HUES48 (cell line): ENCODE results near the gene PFDN4.

Experiments used
- H3K27ac ChIP-seq: one replicate; pipeline ENCODE4 v1.7.0; 2013; ENCODE audit warnings: low read depth, low read length, inconsistent platforms
- H3K27me3 ChIP-seq: 2 replicates; pipeline ENCODE4 v1.6.1; 2013; ENCODE audit warnings: mild to moderate bottlenecking, low read length; ENCODE audit not compliant: control insufficient read depth, insufficient read depth
- H3K36me3 ChIP-seq: 2 replicates; pipeline ENCODE4 v1.6.1; 2013; ENCODE audit warnings: low read length; ENCODE audit not compliant: control insufficient read depth, insufficient read depth
- H3K4me1 ChIP-seq: 2 replicates; pipeline ENCODE4 v1.6.1; 2013; ENCODE audit warnings: mild to moderate bottlenecking, low read length; ENCODE audit not compliant: control insufficient read depth, insufficient read depth
- H3K4me3 ChIP-seq: 2 replicates; pipeline ENCODE4 v1.5.1; 2013; ENCODE audit warnings: mild to moderate bottlenecking, low read depth, low read length
- H3K9ac ChIP-seq: 2 replicates; pipeline ENCODE4 v1.6.1; 2013; ENCODE audit warnings: mild to moderate bottlenecking, low read depth, low read length, moderate library complexity
- H3K9me3 ChIP-seq: 2 replicates; pipeline ENCODE4 v1.6.1; 2013; ENCODE audit warnings: low read length; ENCODE audit not compliant: control insufficient read depth, insufficient read depth

PFDN4 gene

DNA sequence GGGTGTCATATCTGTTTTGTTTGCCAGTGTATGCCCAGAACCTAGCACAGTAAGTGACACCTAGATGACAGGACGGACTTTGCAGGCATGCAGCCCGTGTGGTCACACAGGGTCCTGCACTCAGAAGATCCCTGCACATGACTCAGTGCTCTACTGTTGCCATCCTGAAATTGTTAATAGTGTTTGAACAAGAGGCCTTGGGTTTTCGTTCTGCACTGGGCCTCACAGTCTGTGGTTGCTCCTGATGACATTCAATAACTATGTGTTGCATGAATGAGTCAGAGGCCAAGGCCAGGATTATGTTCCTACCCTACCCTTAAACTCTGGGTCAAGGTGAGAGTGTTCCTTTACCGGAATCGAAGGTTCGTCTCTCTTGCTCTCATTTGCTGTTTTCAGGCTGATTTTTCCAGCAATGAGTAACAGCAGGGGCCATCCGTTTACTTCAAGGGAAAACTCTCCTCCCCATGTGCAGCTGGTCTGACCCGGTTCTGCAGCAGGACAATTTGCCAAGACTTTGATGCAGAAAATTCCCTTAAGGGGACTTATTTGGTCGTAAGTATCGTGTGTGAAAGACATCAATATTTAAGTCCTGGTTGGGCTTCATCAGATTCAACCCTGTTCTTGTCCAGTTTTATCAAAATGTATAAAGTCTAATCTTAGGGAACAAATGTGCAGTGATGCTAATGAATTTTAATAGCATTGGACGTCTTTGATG is 13.0 kb upstream of the PFDN4 start:
- no peaks in the 10 kb centered on the region for H3K27me3 ChIP-seq
- H3K4me3 ChIP-seq: no peak overlapping the region
- H3K27ac ChIP-seq: no peak overlapping the region
- no peaks in the 10 kb centered on the region for H3K9me3 ChIP-seq
- H3K4me1 ChIP-seq: no peaks in the 10 kb centered on the region
- H3K36me3 ChIP-seq: no peaks in the 10 kb centered on the region
- no peak overlapping the region for H3K9ac ChIP-seq

- H3K9me3 ChIP-seq: no peaks in the 10 kb centered on the region
- no peak overlapping the region for H3K4me3 ChIP-seq
- H3K27me3 ChIP-seq: no peaks in the 10 kb centered on the region
- H3K27ac ChIP-seq: no peak overlapping the region
- no peaks in the 10 kb centered on the region for H3K4me1 ChIP-seq
- H3K9ac ChIP-seq: no peak overlapping the region
- H3K36me3 ChIP-seq: no peaks in the 10 kb centered on the region
These were observed 12.1 kb upstream of the PFDN4 start for GRCh38 chr20:54195483-54196472.

- Histone ChIP-seq H3K9me3 (no peaks in the 10 kb centered on the region), H3K27ac (no peak overlapping the region), H3K36me3 (no peaks in the 10 kb centered on the region), H3K4me1 (no peaks in the 10 kb centered on the region), H3K27me3 (no peaks in the 10 kb centered on the region), H3K9ac (no peak overlapping the region), H3K4me3 (no peak overlapping the region)
These were observed 10.0 kb upstream of the PFDN4 start for GRCh38 chr20:54197621-54198604.

DNA sequence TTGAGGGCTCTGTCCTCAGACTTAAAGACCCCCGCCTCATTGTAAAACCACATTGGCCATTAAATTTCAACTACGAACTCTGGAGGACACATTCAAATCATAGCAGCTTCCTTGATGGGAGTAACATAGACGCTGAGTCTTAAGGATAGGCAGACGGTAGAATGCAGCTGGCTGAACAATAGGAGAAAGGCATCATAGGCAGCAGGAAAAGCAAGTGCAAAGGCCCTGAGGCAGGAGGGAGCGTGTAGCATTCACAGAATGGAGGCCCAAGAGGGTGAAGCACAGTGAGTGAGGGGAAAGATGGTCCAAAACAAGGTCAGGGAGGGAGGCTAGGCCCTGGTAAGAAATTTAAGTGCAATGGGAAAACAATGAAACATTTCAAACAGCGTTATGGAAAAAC is 8.6 kb upstream of the PFDN4 start:
- H3K36me3 ChIP-seq: no peaks in the 10 kb centered on the region
- no peaks in the 10 kb centered on the region for H3K9me3 ChIP-seq
- no peak overlapping the region for H3K9ac ChIP-seq
- no peak overlapping the region for H3K27ac ChIP-seq
- no peak overlapping the region for H3K4me3 ChIP-seq
- H3K27me3 ChIP-seq: no peaks in the 10 kb centered on the region
- H3K4me1 ChIP-seq: no peaks in the 10 kb centered on the region

- Histone ChIP-seq H3K4me1 (no peaks in the 10 kb centered on the region), H3K27ac (no peak overlapping the region), H3K9ac (no peak overlapping the region), H3K27me3 (no peaks in the 10 kb centered on the region), H3K9me3 (no peaks in the 10 kb centered on the region), H3K4me3 (no peak overlapping the region), H3K36me3 (no peaks in the 10 kb centered on the region)
These were observed 8.1 kb upstream of the PFDN4 start for GRCh38 chr20:54199721-54200176.

DNA sequence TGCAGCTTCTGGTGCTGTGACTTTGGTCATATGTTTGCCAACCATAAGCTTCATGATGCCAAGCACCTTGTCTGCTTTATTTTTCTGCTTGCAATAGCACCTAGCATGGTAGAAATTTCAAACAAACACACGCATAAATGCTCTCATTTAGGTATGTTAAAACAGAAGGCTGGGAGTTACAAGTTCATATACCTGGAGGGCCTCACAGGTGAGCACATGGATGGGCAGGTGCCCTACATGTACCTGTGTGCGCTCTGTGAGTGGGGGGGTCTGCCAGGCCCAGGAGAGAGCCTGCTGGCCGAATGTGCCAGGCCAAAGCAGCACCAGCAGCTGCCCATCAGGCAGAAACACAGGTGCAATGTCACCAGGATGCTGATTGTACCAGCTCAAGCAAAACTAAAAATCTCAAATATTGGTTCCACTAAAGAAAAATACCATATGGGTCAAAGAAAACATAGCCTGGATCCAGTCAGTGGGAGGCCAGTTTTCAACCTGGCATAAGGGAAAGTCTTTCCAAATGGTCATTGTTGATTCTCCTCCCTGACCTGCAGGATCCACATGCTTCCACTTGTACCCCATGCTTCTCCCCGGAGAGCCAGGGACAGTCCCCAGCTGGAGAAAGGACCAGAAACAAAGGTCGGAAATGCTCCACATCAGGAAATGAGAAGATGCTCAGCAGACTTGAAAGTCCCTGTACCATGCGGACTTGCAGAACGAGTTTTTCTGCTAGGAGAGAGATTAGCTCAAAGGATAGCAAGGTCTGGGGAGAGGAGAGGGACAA is 7.2 kb upstream of the PFDN4 start:
- H3K36me3 ChIP-seq: no peaks in the 10 kb centered on the region
- no peaks in the 10 kb centered on the region for H3K27me3 ChIP-seq
- H3K27ac ChIP-seq: no peak overlapping the region
- H3K4me3 ChIP-seq: no peak overlapping the region
- H3K9me3 ChIP-seq: no peaks in the 10 kb centered on the region
- no peak overlapping the region for H3K9ac ChIP-seq
- no peaks in the 10 kb centered on the region for H3K4me1 ChIP-seq

DNA sequence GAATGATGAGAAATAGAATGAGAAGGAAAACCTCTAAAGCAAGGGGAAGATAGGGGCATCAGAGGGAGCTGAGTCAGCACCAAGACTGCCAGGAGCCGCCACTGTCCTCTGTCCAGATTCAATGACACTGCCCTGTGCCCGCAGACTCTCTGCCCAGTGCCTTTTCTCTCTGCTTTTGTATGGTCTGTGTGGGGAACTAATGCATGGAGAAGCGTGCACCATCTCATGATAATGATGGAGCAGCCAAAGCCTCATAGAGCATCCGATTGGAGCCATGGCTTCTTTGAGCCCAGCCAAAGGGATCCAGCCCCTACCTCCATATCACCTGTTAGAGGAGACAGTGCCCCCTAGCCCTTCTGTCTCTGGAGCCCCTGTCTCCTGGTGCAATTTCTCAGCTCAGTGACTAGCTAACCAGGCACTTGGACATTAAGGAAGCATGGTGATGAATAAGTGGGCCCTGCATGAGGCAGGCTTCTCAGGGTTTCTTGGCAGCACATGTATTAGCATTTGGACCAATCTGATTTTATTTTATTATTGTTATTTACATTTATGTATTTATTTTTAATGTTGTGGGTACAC is 6.5 kb upstream of the PFDN4 start:
- H3K9me3 ChIP-seq: no peaks in the 10 kb centered on the region
- no peaks in the 10 kb centered on the region for H3K36me3 ChIP-seq
- no peak overlapping the region for H3K9ac ChIP-seq
- H3K4me1 ChIP-seq: no peaks in the 10 kb centered on the region
- H3K27me3 ChIP-seq: no peaks in the 10 kb centered on the region
- H3K27ac ChIP-seq: no peak overlapping the region
- no peak overlapping the region for H3K4me3 ChIP-seq

DNA sequence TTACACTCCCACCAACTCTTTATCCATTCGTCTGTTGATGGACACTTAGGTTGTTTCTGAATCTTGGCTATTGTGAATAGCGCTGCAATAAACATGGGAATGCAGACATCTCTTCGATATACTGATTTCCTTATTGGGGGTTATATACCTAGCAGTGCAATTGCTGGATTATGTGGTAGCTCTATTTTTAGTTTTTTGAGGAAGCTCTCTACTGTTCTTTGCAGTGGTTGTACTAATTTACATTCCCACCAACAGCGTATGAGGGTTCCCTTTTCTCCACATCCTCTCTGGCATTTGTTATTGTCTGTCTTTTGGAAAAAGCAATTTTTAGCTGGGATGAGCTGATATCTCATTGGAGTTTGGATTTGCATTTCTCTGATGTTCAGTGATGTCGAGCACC is 4.6 kb upstream of the PFDN4 start:
- no peak overlapping the region for H3K27ac ChIP-seq
- no peaks in the 10 kb centered on the region for H3K9me3 ChIP-seq
- no peaks in the 10 kb centered on the region for H3K4me1 ChIP-seq
- H3K36me3 ChIP-seq: no peaks in the 10 kb centered on the region
- no peak overlapping the region for H3K4me3 ChIP-seq
- H3K27me3 ChIP-seq: no peaks in the 10 kb centered on the region
- H3K9ac ChIP-seq: no peak overlapping the region

DNA sequence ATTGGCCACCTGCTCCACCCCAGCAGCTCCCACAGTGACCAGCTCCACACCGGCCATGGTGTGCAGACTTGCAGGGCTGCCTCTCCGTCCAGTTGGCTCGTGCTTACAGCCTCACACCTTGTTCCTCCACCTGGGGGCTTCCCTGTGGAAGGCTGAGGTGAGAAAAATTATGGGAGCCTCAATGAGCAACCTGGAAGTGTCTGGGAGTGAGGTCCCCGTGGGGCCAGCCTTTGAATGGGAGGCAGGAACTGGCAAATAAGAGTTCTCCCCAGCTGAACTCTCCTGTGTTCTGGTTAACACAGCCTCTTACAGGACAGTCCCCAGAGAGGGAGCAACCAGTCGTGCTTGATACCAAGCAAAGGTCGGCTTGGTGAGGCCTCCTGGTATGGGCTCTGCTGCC is 3.8 kb upstream of the PFDN4 start:
- Histone ChIP-seq H3K9me3 (no peaks in the 10 kb centered on the region), H3K27me3 (no peaks in the 10 kb centered on the region), H3K4me3 (no peak overlapping the region), H3K27ac (no peak overlapping the region), H3K9ac (no peak overlapping the region), H3K36me3 (no peaks in the 10 kb centered on the region), H3K4me1 (peaks cover 2% of the 10 kb centered on the region)

GRCh38 chr20:54204481-54204880 is 3.4 kb upstream of the PFDN4 start:
- peaks cover 6% of the 10 kb centered on the region for H3K4me1 ChIP-seq
- no peaks in the 10 kb centered on the region for H3K36me3 ChIP-seq
- H3K27ac ChIP-seq: no peak overlapping the region
- no peak overlapping the region for H3K4me3 ChIP-seq
- H3K27me3 ChIP-seq: no peaks in the 10 kb centered on the region
- H3K9me3 ChIP-seq: no peaks in the 10 kb centered on the region
- no peak overlapping the region for H3K9ac ChIP-seq
